ENCODE measurements around the gene NLGN2. TPM values are rescaled to one million over a fixed set of nuclear protein-coding genes. Genes with fewer than 3 reads are reported as not detected.

NLGN2 gene
- total RNA-seq, 1 donor from 2014 or later = 68.4 TPM

- TF ChIP-seq CTCF (conservative IDR thresholded peaks at IDR 0.05) = no peak
- Mint-ChIP-seq H3K27me3 (peaks cover 4% of the 10 kb centered on the region), H3K36me3 (no peaks in the 10 kb centered on the region), H3K4me1 (ENCODE audit: unreplicated experiment) (peaks cover 14% of the 10 kb centered on the region), H3K27ac (peak overlapping the region; percentile 96), H3K9me3 (no peaks in the 10 kb centered on the region), H3K4me3 (peak overlapping the region; percentile 94)
- DNase-seq (ENCODE audit: extremely low spot score, unreplicated experiment) = no peak
Measured at GRCh38 chr17:7403727-7403976, 4.0 kb upstream of the NLGN2 start.

DNA sequence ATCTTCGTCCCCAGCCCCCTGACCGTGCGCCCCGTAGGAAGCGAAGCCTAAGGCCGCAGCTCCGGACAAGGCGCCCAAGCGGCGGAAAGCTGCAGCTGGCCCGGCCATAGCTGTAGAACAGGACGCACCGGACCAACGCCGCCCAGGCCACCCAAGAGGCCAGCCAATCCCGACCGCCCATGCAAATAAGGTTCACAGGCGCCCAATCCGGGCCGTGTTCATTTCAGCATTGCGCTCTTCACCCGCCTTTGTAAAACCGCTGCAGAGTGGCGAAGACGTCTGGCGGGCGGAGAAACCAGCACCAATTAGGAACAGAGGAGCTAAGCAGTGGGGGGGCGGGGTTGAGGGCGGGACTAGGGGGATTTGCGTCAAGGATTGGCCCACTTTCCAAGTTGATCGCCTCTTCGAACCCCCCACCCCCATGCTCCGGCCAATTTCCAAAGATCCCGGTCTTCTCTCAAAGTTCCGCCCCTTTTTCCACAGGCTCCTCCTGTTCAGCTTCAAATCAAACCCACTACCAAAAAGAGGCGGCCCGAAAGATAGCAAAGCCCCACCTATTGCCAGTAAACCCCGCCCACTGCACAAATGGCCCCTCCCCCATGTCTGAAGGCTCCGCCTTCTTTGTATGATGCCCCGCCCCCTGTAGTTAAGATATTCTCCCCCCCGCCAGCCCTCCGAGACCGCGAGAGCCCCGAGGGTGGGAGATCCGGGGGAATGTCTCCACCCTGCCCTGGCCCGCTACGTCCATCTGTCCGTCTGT is 3.5 kb upstream of the NLGN2 start, which contains the start of gene TMEM256:
TSS of gene TMEM256 (minus strand) at position 121 of the 760 bp plus-strand sequence. CDS start at position 108, 13 bp downstream.
- H3K27me3 Mint-ChIP-seq = peaks cover 4% of the 10 kb centered on the region
- TF ChIP-seq CTCF (conservative IDR thresholded peaks at IDR 0.05) = peak; percentile 38
- peak within 1 kb of the TSS; percentile 94 for H3K4me3 Mint-ChIP-seq
- peaks cover 2% of the 10 kb centered on the region for H3K36me3 Mint-ChIP-seq
- peak within 1 kb of the TSS; percentile 96 for H3K27ac Mint-ChIP-seq
- peaks cover 14% of the 10 kb centered on the region for H3K4me1 Mint-ChIP-seq (ENCODE audit: unreplicated experiment)
- peak; percentile 97 for DNase-seq (ENCODE audit: extremely low spot score, unreplicated experiment)
- no peaks in the 10 kb centered on the region for H3K9me3 Mint-ChIP-seq

DNA sequence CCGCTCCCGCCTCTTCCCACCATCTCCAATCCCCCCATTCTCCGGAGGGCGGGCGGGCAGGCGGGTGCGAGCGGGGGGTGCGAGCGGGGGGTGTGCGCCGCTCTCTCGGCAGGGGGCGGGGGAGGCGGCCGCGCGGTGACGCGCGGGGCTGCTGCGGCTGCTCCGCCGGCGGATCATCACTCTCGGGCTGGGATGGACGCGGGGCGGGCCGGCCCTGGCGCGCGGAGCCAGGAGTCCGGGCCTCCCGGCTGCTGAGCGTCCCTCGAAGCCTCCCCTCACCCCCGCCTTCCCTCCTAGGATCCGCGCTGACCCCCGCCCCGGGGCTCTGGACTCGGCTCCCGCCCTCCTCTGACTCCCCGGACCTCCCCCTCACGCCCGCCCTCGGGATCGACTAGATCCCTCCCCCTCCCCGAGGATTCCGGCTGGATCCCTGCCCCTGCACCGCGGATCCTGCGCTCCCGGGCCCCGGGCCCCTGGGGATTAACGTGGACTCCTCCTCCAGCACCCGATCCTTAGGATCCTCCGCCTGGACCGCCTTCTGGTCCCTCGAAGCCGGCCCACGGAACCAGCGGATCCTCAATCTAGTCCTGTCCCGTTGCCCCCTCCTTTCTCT is 2.8 kb upstream of the NLGN2 start:
- DNase-seq (ENCODE audit: extremely low spot score, unreplicated experiment) = no peak
- H3K9me3 Mint-ChIP-seq = no peaks in the 10 kb centered on the region

GRCh38 chr17:7405350-7406234 is 2.1 kb upstream of the NLGN2 start:
- Mint-ChIP-seq H3K27ac (peak overlapping the region; percentile 46), H3K27me3 (peaks cover 4% of the 10 kb centered on the region), H3K4me3 (peak overlapping the region; percentile 88), H3K9me3 (no peaks in the 10 kb centered on the region), H3K4me1 (ENCODE audit: unreplicated experiment) (peaks cover 10% of the 10 kb centered on the region), H3K36me3 (peaks cover 12% of the 10 kb centered on the region)
- no peak for TF ChIP-seq CTCF (conservative IDR thresholded peaks at IDR 0.05)
- no peak for DNase-seq (ENCODE audit: extremely low spot score, unreplicated experiment)

More for the DNA sequence above, 2.8 kb upstream of the NLGN2 start:
- Mint-ChIP-seq H3K27ac (peak overlapping the region; percentile 96), H3K4me3 (peak overlapping the region; percentile 94), H3K36me3 (peaks cover 9% of the 10 kb centered on the region), H3K27me3 (peaks cover 4% of the 10 kb centered on the region), H3K4me1 (ENCODE audit: unreplicated experiment) (peaks cover 11% of the 10 kb centered on the region)
- TF ChIP-seq CTCF (conservative IDR thresholded peaks at IDR 0.05) = no peak

DNA sequence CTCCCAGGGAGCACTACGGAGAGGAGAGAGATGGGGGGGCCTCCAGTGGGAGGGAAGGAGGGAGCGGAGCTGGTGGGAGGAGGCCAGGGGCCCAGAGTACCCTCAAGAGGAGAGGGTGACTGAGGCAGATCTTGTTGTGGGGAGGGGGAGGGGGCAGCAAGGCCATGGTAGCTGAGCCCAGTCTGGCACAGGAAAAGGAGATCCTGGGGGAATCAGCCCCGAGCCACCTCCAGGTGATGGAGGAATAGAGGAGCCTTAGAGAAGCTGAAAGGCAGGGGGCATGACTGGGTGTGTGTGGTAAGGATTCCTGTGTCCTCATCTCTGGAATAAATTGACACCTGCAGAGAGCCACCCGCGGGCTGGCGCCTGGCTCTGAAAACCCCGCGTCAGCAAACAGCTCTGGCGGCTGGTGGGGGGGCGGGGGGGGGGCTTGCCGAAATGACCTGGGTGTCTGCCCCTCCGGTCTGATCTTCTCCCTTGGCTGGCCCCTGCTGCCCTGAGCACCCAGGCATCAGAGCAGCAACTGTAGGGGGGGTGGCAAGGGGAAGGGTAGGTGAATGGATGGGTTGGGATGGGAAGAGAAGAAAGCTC is 1.3 kb upstream of the NLGN2 start:
- H3K4me1 Mint-ChIP-seq (ENCODE audit: unreplicated experiment) = peaks cover 10% of the 10 kb centered on the region
- peak overlapping the region; percentile 87 for H3K4me3 Mint-ChIP-seq
- no peaks in the 10 kb centered on the region for H3K9me3 Mint-ChIP-seq
- TF ChIP-seq CTCF (conservative IDR thresholded peaks at IDR 0.05) = no peak
- no peak for DNase-seq (ENCODE audit: extremely low spot score, unreplicated experiment)
- H3K36me3 Mint-ChIP-seq = peaks cover 12% of the 10 kb centered on the region
- H3K27me3 Mint-ChIP-seq = peaks cover 4% of the 10 kb centered on the region
- H3K27ac Mint-ChIP-seq = peak overlapping the region; percentile 37
